Activated CD8-positive, alpha-beta memory T cell treated with anti-CD3 and anti-CD28 coated beads for 1 hour (primary cell): ENCODE data around the gene AHNAK2.
"Not testable (repeated sequence)": the region's sequence is repeated elsewhere in the genome, so short reads cannot be mapped to it uniquely, and the experiment has no call there.

Source experiments
- DNase-seq, 2 donors: peaks; one replicate each; pipeline ENCODE4 v3.0.0-alpha.2; 2020; ENCODE audit warnings: low read depth in 1 of 2; ENCODE audit errors: extremely low read depth in 1 of 2

AHNAK2 gene

GRCh38 chr14:104903990-104904389 lies 74.2 kb downstream of the AHNAK2 start:
- DNase-seq = no peak

- no peak for DNase-seq
These were observed 77.3 kb downstream of the AHNAK2 start for GRCh38 chr14:104900639-104901512.

GRCh38 chr14:104899781-104900180 lies 78.4 kb downstream of the AHNAK2 start:
- no peak for DNase-seq

- DNase-seq = no peak
These were observed 79.2 kb downstream of the AHNAK2 start for GRCh38 chr14:104898870-104899510.

GRCh38 chr14:104898195-104898558 lies 80.0 kb downstream of the AHNAK2 start:
- DNase-seq = no peak

GRCh38 chr14:104897330-104898194 lies 80.6 kb downstream of the AHNAK2 start:
- no peak for DNase-seq

GRCh38 chr14:104895786-104896661 lies 82.2 kb downstream of the AHNAK2 start:
- DNase-seq = no peak

GRCh38 chr14:104895207-104895785 lies 82.9 kb downstream of the AHNAK2 start:
- no peak for DNase-seq

GRCh38 chr14:104894331-104895206 lies 83.6 kb downstream of the AHNAK2 start:
- no peak for DNase-seq

GRCh38 chr14:104893435-104894207 lies 84.6 kb downstream of the AHNAK2 start:
- DNase-seq = no peak

- DNase-seq = no peak
These were observed 85.4 kb downstream of the AHNAK2 start for GRCh38 chr14:104892531-104893434.

GRCh38 chr14:104891664-104892530 lies 86.3 kb downstream of the AHNAK2 start:
- no peak for DNase-seq

- DNase-seq = no peak
These were observed 87.0 kb downstream of the AHNAK2 start for GRCh38 chr14:104891121-104891551.

GRCh38 chr14:104890292-104890691 lies 87.9 kb downstream of the AHNAK2 start:
- DNase-seq = not testable (repeated sequence)

- no peak for DNase-seq
These were observed 88.8 kb downstream of the AHNAK2 start for GRCh38 chr14:104889375-104889757.
